ENCODE measurements around the gene TPH2. TPM values are rescaled to one million over a fixed set of nuclear protein-coding genes. Genes with fewer than 3 reads are reported as not detected.
A peak's percentile ranks its signal among the peaks of the same experiment; 100 is the strongest.

Gene TPH2
- total and polyA plus RNA-seq, 2 of the 13 experiments (the other 11 are each of a cell fraction or from before 2014, with no cell fraction given) = not detected

DNA sequence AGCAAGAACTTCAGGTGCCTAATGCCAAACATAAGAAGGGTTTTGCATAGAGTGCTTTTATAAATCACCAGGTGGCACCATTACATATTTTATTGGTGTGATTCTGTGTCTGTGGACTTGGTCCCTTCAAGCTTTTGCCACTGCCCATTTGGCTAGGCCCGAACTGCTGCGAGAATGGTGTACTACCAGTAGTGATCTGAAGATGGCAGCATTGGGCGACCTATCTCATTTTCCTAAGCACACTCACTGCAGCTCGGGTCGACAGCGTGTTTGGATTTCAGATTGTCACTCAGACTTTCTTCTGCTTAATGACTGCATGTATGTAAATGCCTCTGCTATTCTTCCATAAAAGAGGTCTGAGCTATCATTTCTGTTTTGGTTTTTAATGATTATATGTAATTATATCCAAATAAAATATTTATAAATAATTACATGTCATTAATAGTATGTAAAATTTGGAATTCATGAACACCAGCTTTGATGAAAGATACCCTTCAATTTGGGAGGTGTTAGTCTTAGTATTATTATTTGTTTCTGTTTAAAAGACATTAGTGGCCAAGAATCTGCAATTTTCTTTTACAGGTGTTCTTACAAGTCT, 78.5 kb downstream of the TPH2 start (continued):
- no peak for TF ChIP-seq PAXIP1 (CRISPR knock-in tag; conservative IDR thresholded peaks at IDR 0.05)
- TF ChIP-seq CTCF (CRISPR knock-in tag; IDR thresholded peaks at IDR 0.05) = peak; percentile 87
- TF ChIP-seq STAG1 (CRISPR knock-in tag; IDR thresholded peaks at IDR 0.05) = peak; percentile 71
- peak; percentile 18 for TF ChIP-seq XRCC5 (optimal IDR thresholded peaks at IDR 0.05; ENCODE audit: low read length)

GRCh38 chr12:72018036-72018435, 79.4 kb downstream of the TPH2 start:
- in situ Hi-C loops (cut with HindIII; ENCODE audit: extremely low pct_ligation_motif_present, low pct_unique_long_range_greater_than_20kb) (no loop called here), intact Hi-C loops (cut with micrococcal nuclease; ENCODE audit: unreplicated experiment) (loop anchor here (5.0 kb wide), 1 partner anchor 244 kb away; no protein-coding TSS in a partner anchor)
- no peaks in the 10 kb centered on the region for H4K20me1 ChIP-seq (ENCODE audit: insufficient read depth, low read length)
- no peak overlapping the region for H3K4me3 ChIP-seq (replicated peaks in 1 of 3; ENCODE audit: insufficient read depth in 1 of 3, low read depth in 2 of 3, low read length in 3 of 3)
- ATAC-seq = no peak
- TF ChIP-seq, protein P1, sequence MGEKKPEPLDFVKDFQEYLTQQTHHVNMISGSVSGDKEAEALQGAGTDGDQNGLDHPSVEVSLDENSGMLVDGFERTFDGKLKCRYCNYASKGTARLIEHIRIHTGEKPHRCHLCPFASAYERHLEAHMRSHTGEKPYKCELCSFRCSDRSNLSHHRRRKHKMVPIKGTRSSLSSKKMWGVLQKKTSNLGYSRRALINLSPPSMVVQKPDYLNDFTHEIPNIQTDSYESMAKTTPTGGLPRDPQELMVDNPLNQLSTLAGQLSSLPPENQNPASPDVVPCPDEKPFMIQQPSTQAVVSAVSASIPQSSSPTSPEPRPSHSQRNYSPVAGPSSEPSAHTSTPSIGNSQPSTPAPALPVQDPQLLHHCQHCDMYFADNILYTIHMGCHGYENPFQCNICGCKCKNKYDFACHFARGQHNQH (CRISPR knock-in tag; IDR thresholded peaks at IDR 0.05) = no peak
- no peak for TF ChIP-seq ZNF777 (CRISPR knock-in tag; IDR thresholded peaks at IDR 0.05)
- TF ChIP-seq PHB2 (IDR thresholded peaks at IDR 0.05; ENCODE audit: partially characterized antibody) = no peak
- TF ChIP-seq ZNF615 (CRISPR knock-in tag; IDR thresholded peaks at IDR 0.05; ENCODE audit: borderline replicate concordance) = no peak
- TF ChIP-seq, protein P2, sequence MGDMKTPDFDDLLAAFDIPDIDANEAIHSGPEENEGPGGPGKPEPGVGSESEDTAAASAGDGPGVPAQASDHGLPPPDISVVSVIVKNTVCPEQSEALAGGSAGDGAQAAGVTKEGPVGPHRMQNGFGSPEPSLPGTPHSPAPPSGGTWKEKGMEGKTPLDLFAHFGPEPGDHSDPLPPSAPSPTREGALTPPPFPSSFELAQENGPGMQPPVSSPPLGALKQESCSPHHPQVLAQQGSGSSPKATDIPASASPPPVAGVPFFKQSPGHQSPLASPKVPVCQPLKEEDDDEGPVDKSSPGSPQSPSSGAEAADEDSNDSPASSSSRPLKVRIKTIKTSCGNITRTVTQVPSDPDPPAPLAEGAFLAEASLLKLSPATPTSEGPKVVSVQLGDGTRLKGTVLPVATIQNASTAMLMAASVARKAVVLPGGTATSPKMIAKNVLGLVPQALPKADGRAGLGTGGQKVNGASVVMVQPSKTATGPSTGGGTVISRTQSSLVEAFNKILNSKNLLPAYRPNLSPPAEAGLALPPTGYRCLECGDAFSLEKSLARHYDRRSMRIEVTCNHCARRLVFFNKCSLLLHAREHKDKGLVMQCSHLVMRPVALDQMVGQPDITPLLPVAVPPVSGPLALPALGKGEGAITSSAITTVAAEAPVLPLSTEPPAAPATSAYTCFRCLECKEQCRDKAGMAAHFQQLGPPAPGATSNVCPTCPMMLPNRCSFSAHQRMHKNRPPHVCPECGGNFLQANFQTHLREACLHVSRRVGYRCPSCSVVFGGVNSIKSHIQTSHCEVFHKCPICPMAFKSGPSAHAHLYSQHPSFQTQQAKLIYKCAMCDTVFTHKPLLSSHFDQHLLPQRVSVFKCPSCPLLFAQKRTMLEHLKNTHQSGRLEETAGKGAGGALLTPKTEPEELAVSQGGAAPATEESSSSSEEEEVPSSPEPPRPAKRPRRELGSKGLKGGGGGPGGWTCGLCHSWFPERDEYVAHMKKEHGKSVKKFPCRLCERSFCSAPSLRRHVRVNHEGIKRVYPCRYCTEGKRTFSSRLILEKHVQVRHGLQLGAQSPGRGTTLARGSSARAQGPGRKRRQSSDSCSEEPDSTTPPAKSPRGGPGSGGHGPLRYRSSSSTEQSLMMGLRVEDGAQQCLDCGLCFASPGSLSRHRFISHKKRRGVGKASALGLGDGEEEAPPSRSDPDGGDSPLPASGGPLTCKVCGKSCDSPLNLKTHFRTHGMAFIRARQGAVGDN (CRISPR knock-in tag; IDR thresholded peaks at IDR 0.05) = no peak
- TF ChIP-seq SNAI1 (CRISPR knock-in tag; IDR thresholded peaks at IDR 0.05; ENCODE audit: borderline replicate concordance) = no peak
- H3K27ac ChIP-seq (ENCODE audit: extremely low read length, insufficient read depth, low read length) = no peak overlapping the region
- H3K9ac ChIP-seq (ENCODE audit: insufficient read depth, low read depth, low read length) = no peak overlapping the region
- no TSS peak for BruUV-seq (replicated peaks)
- CTCF ChIA-PET (ENCODE audit: low intra/inter-chr PET ratio, low total read pairs) = no interaction called here
- H3K79me2 ChIP-seq (ENCODE audit: insufficient read depth, low read length) = no peaks in the 10 kb centered on the region
- no peaks in the 10 kb centered on the region for H3K27me3 ChIP-seq (ENCODE audit: control insufficient read depth in 1 of 2, insufficient read depth in 2 of 2, low read length in 2 of 2)
- no peak overlapping the region for H2AFZ ChIP-seq (ENCODE audit: low read length)
- H3K4me2 ChIP-seq (ENCODE audit: low read depth, low read length) = no peak overlapping the region
- no peak for DNase-seq (ENCODE audit: low spot score)
- POLR2A ChIA-PET = no interaction called here
- no peaks in the 10 kb centered on the region for H3K4me1 ChIP-seq (ENCODE audit: insufficient read depth, low read length)
- FAIRE-seq = no peak
- H3K36me3 ChIP-seq (replicated peaks in 1 of 2; ENCODE audit: control insufficient read depth in 1 of 2, insufficient read depth in 2 of 2, low read length in 2 of 2) = no peaks in the 10 kb centered on the region
- H3K9me3 ChIP-seq (ENCODE audit: low read length) = no peaks in the 10 kb centered on the region

All from HepG2 (cell line).